HEK293 (cell line): ENCODE measurements around the gene PHKB.

Experiments
- CTCF ChIA-PET: fragments of 350-600 bp; formaldehyde crosslinking; extraction: SDS; loops from one replicate; lab custom pipeline; 2021; ENCODE audit warnings: antibody characterized with exemption; lab: Yijun Ruan, JAX
- POLR2A ChIA-PET: fragments of 300-600 bp; formaldehyde crosslinking; extraction: SDS; loops from one replicate; lab custom pipeline; 2020; ENCODE audit warnings: antibody characterized with exemption, inconsistent platforms; lab: Yijun Ruan, JAX
- H3K27ac ChIP-seq: fragments of 200-500 bp; sonication (Bioruptor generic); 2 replicates; pipeline ENCODE4 v1.5.1; 2014; ENCODE audit warnings: low read depth, low read length, control low read depth, inconsistent platforms; ENCODE audit errors: extremely low read depth
- H3K36me3 ChIP-seq, 2 experiments: fragments of 200-500 bp in 1 of 2; sonication (Bioruptor generic) in 1 of 2; 1 replicate in 1 of 2; 2 replicates in 1 of 2; pipeline ENCODE4 v1.5.1; 2014 to 2017; ENCODE audit warnings: inconsistent platforms in 2 of 2, low read length in 2 of 2; ENCODE audit not compliant: control insufficient read depth in 2 of 2, insufficient read depth in 1 of 2
- H3K4me1 ChIP-seq: fragments of 200-500 bp; sonication (Bioruptor generic); 2 replicates; pipeline ENCODE4 v1.5.1; 2014; ENCODE audit warnings: mild to moderate bottlenecking, low read length, inconsistent platforms; ENCODE audit not compliant: control insufficient read depth, insufficient read depth
- H3K4me3 ChIP-seq: 2 replicates; pipeline ENCODE4 v1.5.1; 2011; ENCODE audit warnings: low read depth, mild to moderate bottlenecking, control low read depth, low read length, moderate library complexity
- H3K9me3 ChIP-seq: fragments of 200-500 bp; sonication (Bioruptor generic); 2 replicates; pipeline ENCODE4 v1.5.1; 2014; ENCODE audit warnings: low read depth, low read length, inconsistent platforms; ENCODE audit not compliant: control insufficient read depth, insufficient read depth
- EGR2 ChIP-seq: fragments of 450-650 bp; formaldehyde crosslinking; IDR thresholded peaks from 2 replicates; pipeline ENCODE4 v1.5.1; 2016; ENCODE audit warnings: low read depth, missing biosample characterization, missing genetic modification characterization
- HOXD13 ChIP-seq: sonication (generic); formaldehyde crosslinking; IDR thresholded peaks from 2 replicates; pipeline ENCODE4 v1.8.0; 2022; ENCODE audit warnings: missing genetic modification reagents, borderline replicate concordance
- PRDM1 ChIP-seq: fragments of 450-650 bp; formaldehyde crosslinking; IDR thresholded peaks from 2 replicates; pipeline ENCODE4; 2016; ENCODE audit warnings: missing biosample characterization, missing genetic modification characterization
- SALL2 ChIP-seq: fragments of 450-650 bp; formaldehyde crosslinking; IDR thresholded peaks from 2 replicates; pipeline ENCODE4 v1.5.0; 2017; ENCODE audit warnings: missing biosample characterization, mild to moderate bottlenecking, missing genetic modification characterization, borderline replicate concordance
- ZBTB48 ChIP-seq: fragments of 450-650 bp; formaldehyde crosslinking; IDR thresholded peaks from 2 replicates; pipeline ENCODE4 v1.5.1; 2016; ENCODE audit warnings: missing biosample characterization, missing genetic modification characterization
- ZFP3 ChIP-seq: fragments of 450-650 bp; formaldehyde crosslinking; IDR thresholded peaks from 2 replicates; pipeline ENCODE4 v1.5.1; 2016; ENCODE audit warnings: low read depth, missing biosample characterization, missing genetic modification characterization
- ZIC2 ChIP-seq: fragments of 450-650 bp; formaldehyde crosslinking; IDR thresholded peaks from 2 replicates; pipeline ENCODE4 v1.5.1; 2016; ENCODE audit warnings: missing biosample characterization, missing genetic modification characterization
- ZNF114 ChIP-seq: fragments of 450-650 bp; formaldehyde crosslinking; IDR thresholded peaks from 2 replicates; pipeline ENCODE4 v1.5.0; 2017; ENCODE audit warnings: missing biosample characterization, missing genetic modification characterization
- ZNF148 ChIP-seq: fragments of 450-650 bp; formaldehyde crosslinking; IDR thresholded peaks from 2 replicates; pipeline ENCODE4 v1.5.0; 2017; ENCODE audit warnings: missing biosample characterization, missing genetic modification characterization, borderline replicate concordance
- ZNF16 ChIP-seq: fragments of 450-650 bp; formaldehyde crosslinking; IDR thresholded peaks from 2 replicates; pipeline ENCODE4 v1.5.1; 2016; ENCODE audit warnings: low read depth, missing biosample characterization, missing genetic modification characterization
- ZNF2 ChIP-seq: fragments of 450-650 bp; formaldehyde crosslinking; IDR thresholded peaks from 2 replicates; pipeline ENCODE4 v1.5.1; 2016; ENCODE audit warnings: missing biosample characterization, missing genetic modification characterization
- ZNF23 ChIP-seq: fragments of 450-650 bp; formaldehyde crosslinking; IDR thresholded peaks from 2 replicates; pipeline ENCODE4 v1.5.1; 2016; ENCODE audit warnings: missing biosample characterization, missing genetic modification characterization, borderline replicate concordance
- ZNF266 ChIP-seq: fragments of 450-650 bp; formaldehyde crosslinking; IDR thresholded peaks from 2 replicates; pipeline ENCODE4 v1.5.1; 2016; ENCODE audit warnings: missing biosample characterization, missing genetic modification characterization, low read depth
- ZNF324 ChIP-seq: fragments of 450-650 bp; formaldehyde crosslinking; IDR thresholded peaks from 2 replicates; pipeline ENCODE4 v1.5.1; 2016; ENCODE audit warnings: missing biosample characterization, missing genetic modification characterization
- ZNF426 ChIP-seq: fragments of 450-650 bp; formaldehyde crosslinking; IDR thresholded peaks from 2 replicates; pipeline ENCODE4 v1.5.1; 2017; ENCODE audit warnings: missing biosample characterization, missing genetic modification characterization, mild to moderate bottlenecking, inconsistent platforms, moderate library complexity
- ZNF473 ChIP-seq: fragments of 450-650 bp; formaldehyde crosslinking; IDR thresholded peaks from 2 replicates; pipeline ENCODE4 v1.5.1; 2017; ENCODE audit warnings: missing biosample characterization, missing genetic modification characterization
- ZNF48 ChIP-seq: fragments of 450-650 bp; formaldehyde crosslinking; IDR thresholded peaks from 2 replicates; pipeline ENCODE4 v1.5.1; 2016; ENCODE audit warnings: missing biosample characterization, missing genetic modification characterization
- ZNF571 ChIP-seq: fragments of 450-650 bp; formaldehyde crosslinking; IDR thresholded peaks from 2 replicates; pipeline ENCODE4 v1.5.0; 2017; ENCODE audit warnings: missing biosample characterization, missing genetic modification characterization
- ZNF600 ChIP-seq: fragments of 450-650 bp; formaldehyde crosslinking; IDR thresholded peaks from 2 replicates; pipeline ENCODE4 v1.5.1; 2016; ENCODE audit warnings: missing biosample characterization, missing genetic modification characterization
- ZNF670 ChIP-seq: fragments of 450-650 bp; formaldehyde crosslinking; IDR thresholded peaks from 2 replicates; pipeline ENCODE4 v1.5.1; 2016; ENCODE audit warnings: missing biosample characterization, missing genetic modification characterization, low read depth
- ZNF747 ChIP-seq: fragments of 450-650 bp; formaldehyde crosslinking; IDR thresholded peaks from 2 replicates; pipeline ENCODE4 v1.5.1; 2016; ENCODE audit warnings: missing biosample characterization, missing genetic modification characterization
- ZNF785 ChIP-seq: fragments of 450-650 bp; formaldehyde crosslinking; IDR thresholded peaks from 2 replicates; pipeline ENCODE4 v1.5.1; 2016; ENCODE audit warnings: missing biosample characterization, missing genetic modification characterization
- ZNF837 ChIP-seq: fragments of 450-650 bp; formaldehyde crosslinking; IDR thresholded peaks from 2 replicates; pipeline ENCODE4 v1.5.1; 2016; ENCODE audit warnings: missing biosample characterization, missing genetic modification characterization
- ZNF843 ChIP-seq: fragments of 450-650 bp; formaldehyde crosslinking; IDR thresholded peaks from 2 replicates; pipeline ENCODE4 v1.5.1; 2016; ENCODE audit warnings: missing biosample characterization, missing genetic modification characterization
- ZSCAN23 ChIP-seq: fragments of 450-650 bp; formaldehyde crosslinking; IDR thresholded peaks from 2 replicates; pipeline ENCODE4 v1.5.1; 2016; ENCODE audit warnings: missing biosample characterization, missing genetic modification characterization
- TF ChIP-seq, protein P1 (sequence below): fragments of 450-650 bp; formaldehyde crosslinking; optimal IDR thresholded peaks from 2 replicates; pipeline ENCODE3; 2016; ENCODE audit warnings: missing biosample characterization, mild to moderate bottlenecking, missing genetic modification characterization
- TF ChIP-seq, protein P2 (sequence below): fragments of 450-650 bp; formaldehyde crosslinking; IDR thresholded peaks from 2 replicates; pipeline ENCODE4 v1.5.1; 2016; ENCODE audit warnings: missing biosample characterization, missing genetic modification characterization

The PHKB gene

GRCh38 chr16:47722046-47722445, 260.9 kb downstream of the PHKB start:
- Histone ChIP-seq H3K4me1 (no peaks in the 10 kb centered on the region), H3K36me3 (no peaks in the 10 kb centered on the region), H3K27ac (no peak overlapping the region), H3K4me3 (no peak overlapping the region), H3K9me3 (no peaks in the 10 kb centered on the region)
- POLR2A ChIA-PET, result no interaction called here
- CTCF ChIA-PET, result no interaction called here
- TF ChIP-seq, protein P1, sequence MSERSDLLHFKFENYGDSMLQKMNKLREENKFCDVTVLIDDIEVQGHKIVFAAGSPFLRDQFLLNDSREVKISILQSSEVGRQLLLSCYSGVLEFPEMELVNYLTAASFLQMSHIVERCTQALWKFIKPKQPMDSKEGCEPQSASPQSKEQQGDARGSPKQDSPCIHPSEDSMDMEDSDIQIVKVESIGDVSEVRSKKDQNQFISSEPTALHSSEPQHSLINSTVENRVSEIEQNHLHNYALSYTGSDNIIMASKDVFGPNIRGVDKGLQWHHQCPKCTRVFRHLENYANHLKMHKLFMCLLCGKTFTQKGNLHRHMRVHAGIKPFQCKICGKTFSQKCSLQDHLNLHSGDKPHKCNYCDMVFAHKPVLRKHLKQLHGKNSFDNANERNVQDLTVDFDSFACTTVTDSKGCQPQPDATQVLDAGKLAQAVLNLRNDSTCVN (tag by site-specific recombination), result no peak
- TF ChIP-seq HOXD13 (CRISPR knock-in tag), result no peak
- no peak for TF ChIP-seq ZNF473
- TF ChIP-seq ZNF148 (tag by site-specific recombination), result no peak
- TF ChIP-seq ZNF114 (tag by site-specific recombination), result no peak
- no peak for TF ChIP-seq ZNF843
- no peak for TF ChIP-seq ZNF837 (tag by site-specific recombination)
- TF ChIP-seq ZNF571 (tag by site-specific recombination), result no peak
- no peak for TF ChIP-seq ZNF785 (tag by site-specific recombination)
- TF ChIP-seq SALL2 (tag by site-specific recombination), result no peak
- TF ChIP-seq EGR2 (tag by site-specific recombination), result no peak
- TF ChIP-seq ZNF16 (tag by site-specific recombination), result no peak
- TF ChIP-seq ZNF324 (tag by site-specific recombination), result no peak
- no peak for TF ChIP-seq ZNF426 (tag by site-specific recombination)
- TF ChIP-seq ZBTB48 (tag by site-specific recombination), result no peak
- no peak for TF ChIP-seq ZIC2 (tag by site-specific recombination)

DNA sequence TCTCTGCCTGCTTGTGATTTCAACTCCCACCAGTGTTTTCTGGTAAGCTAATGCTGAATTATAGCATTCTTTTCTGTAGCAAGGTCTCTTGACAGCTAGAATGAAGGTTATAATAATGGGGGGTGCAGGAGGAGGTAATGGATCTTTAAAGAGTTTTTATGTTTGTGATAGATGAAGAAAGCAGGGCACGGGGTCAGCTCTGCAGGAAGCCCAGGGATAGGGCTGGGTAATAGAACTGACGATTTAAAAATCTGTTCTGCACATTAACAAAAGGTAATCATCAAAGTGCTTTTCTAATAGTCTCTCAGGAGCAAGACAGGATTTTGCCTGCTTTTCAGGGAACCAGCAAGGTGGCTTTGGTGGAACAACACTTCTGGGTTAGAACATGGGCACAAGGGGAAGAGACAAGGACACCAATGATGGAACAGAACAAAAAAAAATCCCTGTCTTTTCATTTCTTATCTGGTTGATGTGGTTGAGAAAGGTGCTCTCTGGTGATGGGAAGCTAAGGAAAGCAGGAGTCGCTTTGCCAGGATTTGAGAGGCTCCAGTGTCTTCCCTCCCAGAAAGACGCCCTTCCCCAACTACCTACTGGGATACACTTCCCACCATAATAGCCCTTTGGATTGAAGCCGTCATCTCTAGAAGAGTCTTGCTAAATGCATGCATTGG, 263.1 kb downstream of the PHKB start:
- no peaks in the 10 kb centered on the region for H3K36me3 ChIP-seq
- H3K9me3 ChIP-seq, result no peaks in the 10 kb centered on the region
- CTCF ChIA-PET, result no interaction called here
- H3K27ac ChIP-seq, result no peak overlapping the region
- no peaks in the 10 kb centered on the region for H3K4me1 ChIP-seq
- no peak for TF ChIP-seq ZNF324 (tag by site-specific recombination)
- no peak for TF ChIP-seq ZFP3 (tag by site-specific recombination)
- no peak for TF ChIP-seq ZSCAN23 (tag by site-specific recombination)
- no peak for TF ChIP-seq ZNF266 (tag by site-specific recombination)
- no peak for TF ChIP-seq ZNF600
- TF ChIP-seq, protein P2, sequence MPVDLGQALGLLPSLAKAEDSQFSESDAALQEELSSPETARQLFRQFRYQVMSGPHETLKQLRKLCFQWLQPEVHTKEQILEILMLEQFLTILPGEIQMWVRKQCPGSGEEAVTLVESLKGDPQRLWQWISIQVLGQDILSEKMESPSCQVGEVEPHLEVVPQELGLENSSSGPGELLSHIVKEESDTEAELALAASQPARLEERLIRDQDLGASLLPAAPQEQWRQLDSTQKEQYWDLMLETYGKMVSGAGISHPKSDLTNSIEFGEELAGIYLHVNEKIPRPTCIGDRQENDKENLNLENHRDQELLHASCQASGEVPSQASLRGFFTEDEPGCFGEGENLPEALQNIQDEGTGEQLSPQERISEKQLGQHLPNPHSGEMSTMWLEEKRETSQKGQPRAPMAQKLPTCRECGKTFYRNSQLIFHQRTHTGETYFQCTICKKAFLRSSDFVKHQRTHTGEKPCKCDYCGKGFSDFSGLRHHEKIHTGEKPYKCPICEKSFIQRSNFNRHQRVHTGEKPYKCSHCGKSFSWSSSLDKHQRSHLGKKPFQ (tag by site-specific recombination), result no peak
- TF ChIP-seq PRDM1 (tag by site-specific recombination), result no peak
- no peak for TF ChIP-seq ZNF747 (tag by site-specific recombination)
- no peak for TF ChIP-seq ZNF48 (tag by site-specific recombination)
- no peak for TF ChIP-seq ZNF16 (tag by site-specific recombination)
- no peak for TF ChIP-seq ZNF2
- TF ChIP-seq ZNF23, result no peak
- TF ChIP-seq EGR2 (tag by site-specific recombination), result no peak
- TF ChIP-seq ZNF670 (tag by site-specific recombination), result no peak
- TF ChIP-seq SALL2 (tag by site-specific recombination), result no peak
- POLR2A ChIA-PET, result no interaction called here
- no peak overlapping the region for H3K4me3 ChIP-seq
